ENCODE results near the gene RASSF7.

- no peak for TF ChIP-seq CTCF (IDR thresholded peaks at IDR 0.05; ENCODE audit: extremely low read depth in 1 of 2, insufficient read depth in 1 of 2, low read depth in 1 of 2, low read length in 2 of 2)
- TF ChIP-seq POLR2A (IDR thresholded peaks at IDR 0.05; ENCODE audit: low read depth, low read length), result no peak
Measured at GRCh38 chr11:587978-588380, 27.2 kb downstream of the RASSF7 start.
